Measurements from ENCODE around the gene AKAIN1.

DNA sequence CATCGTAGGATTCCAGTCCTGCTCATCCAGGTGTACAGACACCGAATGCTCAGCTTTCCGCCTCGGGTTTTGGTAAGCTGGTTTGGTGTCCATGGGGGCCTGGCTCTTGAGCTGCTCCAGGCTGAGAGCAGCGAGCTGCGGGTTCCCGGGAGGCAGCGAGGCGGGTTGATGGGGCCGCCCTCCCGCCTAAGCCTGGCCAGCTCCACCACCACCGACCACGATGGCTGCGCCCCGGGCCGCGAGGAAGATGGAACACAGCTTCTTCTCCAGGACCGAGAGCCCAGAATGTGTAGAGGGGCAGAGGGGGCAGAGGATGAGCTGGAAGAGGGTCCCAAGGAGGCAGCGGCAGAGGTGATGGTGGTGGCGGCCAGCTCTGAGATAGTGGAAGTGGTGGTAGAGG lies 64.1 kb downstream of the AKAIN1 start:
- TF ChIP-seq EZH2 (IDR thresholded peaks at IDR 0.05; ENCODE audit: low read depth, low read length, severe bottlenecking) (no peak), CHD1 (IDR thresholded peaks at IDR 0.05; ENCODE audit: low read depth, low read length) (no peak), RAD21 (IDR thresholded peaks at IDR 0.05 in 1 of 2, conservative IDR thresholded peaks at IDR 0.05 in 1 of 2; ENCODE audit: low read depth in 2 of 2, low read length in 2 of 2) (no peak)
- TF ChIP-seq, protein P1, sequence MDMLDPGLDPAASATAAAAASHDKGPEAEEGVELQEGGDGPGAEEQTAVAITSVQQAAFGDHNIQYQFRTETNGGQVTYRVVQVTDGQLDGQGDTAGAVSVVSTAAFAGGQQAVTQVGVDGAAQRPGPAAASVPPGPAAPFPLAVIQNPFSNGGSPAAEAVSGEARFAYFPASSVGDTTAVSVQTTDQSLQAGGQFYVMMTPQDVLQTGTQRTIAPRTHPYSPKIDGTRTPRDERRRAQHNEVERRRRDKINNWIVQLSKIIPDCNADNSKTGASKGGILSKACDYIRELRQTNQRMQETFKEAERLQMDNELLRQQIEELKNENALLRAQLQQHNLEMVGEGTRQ (IDR thresholded peaks at IDR 0.05; ENCODE audit: low read length), result no peak
